ENCODE data around the gene SLC27A4. TPM values are rescaled to one million over a fixed set of nuclear protein-coding genes. Genes with fewer than 3 reads are reported as not detected.
A peak's percentile ranks its signal among the peaks of the same experiment; 100 is the strongest.

The SLC27A4 gene
- total and polyA plus RNA-seq, 2 of the 13 experiments (the other 11 are each of a cell fraction or from before 2014, with no cell fraction given) = 10.6 to 18.8 TPM

GRCh38 chr9:128361986-128362646, 21.8 kb downstream of the SLC27A4 start (continued):
- no peak for TF ChIP-seq ZNF317 (CRISPR knock-in tag; IDR thresholded peaks at IDR 0.05)
- TF ChIP-seq DRAP1 (CRISPR knock-in tag; IDR thresholded peaks at IDR 0.05) = no peak
- TF ChIP-seq NFIB (CRISPR knock-in tag; IDR thresholded peaks at IDR 0.05; ENCODE audit: borderline replicate concordance) = no peak
- TF ChIP-seq HNRNPH1 (optimal IDR thresholded peaks at IDR 0.05; ENCODE audit: low read depth, low read length) = no peak
- TF ChIP-seq RFXAP (CRISPR knock-in tag; IDR thresholded peaks at IDR 0.05; ENCODE audit: borderline replicate concordance) = peak; percentile 42; the same call in 1 of the 2 replicates
- TF ChIP-seq EP300 (IDR thresholded peaks at IDR 0.05; ENCODE audit: low read depth in 2 of 2, low read length in 2 of 2) = no peak
- no peak for TF ChIP-seq EP300 (CRISPR knock-in tag; IDR thresholded peaks at IDR 0.05; ENCODE audit: borderline replicate concordance)
- no peak for TF ChIP-seq ZNF639 (CRISPR knock-in tag; conservative IDR thresholded peaks at IDR 0.05)
- TF ChIP-seq, protein P1, sequence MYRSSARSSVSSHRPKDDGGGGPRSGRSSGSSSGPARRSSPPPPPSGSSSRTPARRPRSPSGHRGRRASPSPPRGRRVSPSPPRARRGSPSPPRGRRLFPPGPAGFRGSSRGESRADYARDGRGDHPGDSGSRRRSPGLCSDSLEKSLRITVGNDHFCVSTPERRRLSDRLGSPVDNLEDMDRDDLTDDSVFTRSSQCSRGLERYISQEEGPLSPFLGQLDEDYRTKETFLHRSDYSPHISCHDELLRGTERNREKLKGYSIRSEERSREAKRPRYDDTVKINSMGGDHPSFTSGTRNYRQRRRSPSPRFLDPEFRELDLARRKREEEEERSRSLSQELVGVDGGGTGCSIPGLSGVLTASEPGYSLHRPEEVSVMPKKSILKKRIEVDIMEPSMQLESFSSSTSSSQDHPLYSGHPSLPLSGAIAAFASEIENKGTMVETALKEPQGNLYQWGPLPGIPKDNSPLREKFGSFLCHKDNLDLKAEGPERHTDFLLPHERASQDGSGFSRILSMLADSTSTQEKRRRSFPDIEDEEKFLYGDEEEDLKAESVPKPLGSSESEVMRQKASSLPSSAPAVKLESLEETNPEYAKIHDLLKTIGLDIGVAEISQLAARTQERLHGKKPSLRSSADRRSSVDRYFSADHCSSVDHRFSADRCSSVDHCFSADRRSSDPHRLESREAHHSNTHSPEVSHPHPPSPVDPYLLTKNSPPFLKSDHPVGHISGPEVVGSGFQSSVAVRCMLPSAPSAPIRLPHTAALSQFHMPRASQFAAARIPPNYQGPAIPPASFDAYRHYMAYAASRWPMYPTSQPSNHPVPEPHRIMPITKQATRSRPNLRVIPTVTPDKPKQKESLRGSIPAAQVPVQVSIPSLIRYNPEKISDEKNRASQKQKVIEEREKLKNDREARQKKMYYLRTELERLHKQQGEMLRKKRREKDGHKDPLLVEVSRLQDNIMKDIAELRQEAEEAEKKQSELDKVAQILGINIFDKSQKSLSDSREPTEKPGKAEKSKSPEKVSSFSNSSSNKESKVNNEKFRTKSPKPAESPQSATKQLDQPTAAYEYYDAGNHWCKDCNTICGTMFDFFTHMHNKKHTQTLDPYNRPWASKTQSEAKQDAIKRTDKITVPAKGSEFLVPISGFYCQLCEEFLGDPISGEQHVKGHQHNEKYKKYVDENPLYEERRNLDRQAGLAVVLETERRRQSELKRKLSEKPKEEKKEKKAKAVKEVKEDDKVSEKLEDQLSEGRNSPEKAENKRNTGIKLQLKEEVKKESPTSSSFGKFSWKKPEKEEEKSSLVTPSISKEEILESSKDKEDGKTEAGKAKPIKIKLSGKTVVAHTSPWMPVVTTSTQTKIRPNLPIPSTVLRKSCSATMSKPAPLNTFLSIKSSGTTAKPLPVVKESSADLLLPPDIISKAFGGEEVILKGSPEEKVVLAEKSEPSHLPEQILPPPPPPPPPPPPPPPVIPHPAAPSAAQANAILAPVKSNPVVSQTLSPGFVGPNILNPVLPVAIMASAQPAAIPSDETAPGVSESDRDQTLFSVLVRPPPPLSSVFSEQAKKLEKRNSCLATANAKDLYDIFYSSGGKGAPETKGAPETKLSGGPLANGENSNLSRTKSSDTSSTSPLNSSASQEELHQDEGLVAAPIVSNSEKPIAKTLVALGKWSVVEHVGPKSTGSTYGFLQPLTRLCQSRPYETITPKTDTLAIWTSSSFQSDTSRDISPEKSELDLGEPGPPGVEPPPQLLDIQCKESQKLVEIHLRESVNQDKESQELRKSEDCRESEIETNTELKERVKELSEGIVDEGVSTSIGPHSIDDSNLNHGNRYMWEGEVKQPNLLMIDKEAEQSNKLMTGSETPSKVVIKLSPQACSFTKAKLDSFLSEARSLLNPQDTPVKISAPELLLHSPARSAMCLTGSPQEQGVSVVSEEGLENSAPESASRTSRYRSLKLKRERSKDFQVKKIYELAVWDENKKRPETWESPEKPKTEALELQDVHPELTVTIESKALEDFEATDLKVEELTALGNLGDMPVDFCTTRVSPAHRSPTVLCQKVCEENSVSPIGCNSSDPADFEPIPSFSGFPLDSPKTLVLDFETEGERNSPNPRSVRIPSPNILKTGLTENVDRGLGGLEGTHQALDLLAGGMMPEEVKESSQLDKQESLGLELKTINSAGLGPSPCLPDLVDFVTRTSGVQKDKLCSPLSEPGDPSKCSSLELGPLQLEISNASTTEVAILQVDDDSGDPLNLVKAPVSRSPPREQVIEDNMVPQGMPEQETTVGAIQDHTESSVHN (CRISPR knock-in tag; IDR thresholded peaks at IDR 0.05) = no peak
- TF ChIP-seq CENPX (CRISPR knock-in tag; IDR thresholded peaks at IDR 0.05) = no peak
- TF ChIP-seq, protein P2, sequence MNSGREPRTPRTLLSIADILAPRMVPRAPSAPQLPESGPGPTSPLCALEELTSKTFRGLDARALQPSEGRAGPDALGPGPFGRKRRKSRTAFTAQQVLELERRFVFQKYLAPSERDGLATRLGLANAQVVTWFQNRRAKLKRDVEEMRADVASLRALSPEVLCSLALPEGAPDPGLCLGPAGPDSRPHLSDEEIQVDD (CRISPR knock-in tag; IDR thresholded peaks at IDR 0.05; ENCODE audit: borderline replicate concordance) = no peak
- TF ChIP-seq STAG1 (CRISPR knock-in tag; IDR thresholded peaks at IDR 0.05) = peak; percentile 95
- 0 out of 2 replicates have a peak, but pooled peaks have one; percentile 50 for TF ChIP-seq ZNF619 (CRISPR knock-in tag; IDR thresholded peaks at IDR 0.05)
- TF ChIP-seq ZNF3 (CRISPR knock-in tag; IDR thresholded peaks at IDR 0.05) = no peak
- TF ChIP-seq SP140L (CRISPR knock-in tag; IDR thresholded peaks at IDR 0.05; ENCODE audit: borderline replicate concordance) = no peak
- TF ChIP-seq ZNF552 (CRISPR knock-in tag; IDR thresholded peaks at IDR 0.05; ENCODE audit: borderline replicate concordance) = no peak
- TF ChIP-seq NCOA2 (CRISPR knock-in tag; IDR thresholded peaks at IDR 0.05) = no peak
- TF ChIP-seq MXD1 (CRISPR knock-in tag; IDR thresholded peaks at IDR 0.05) = 0 out of 2 replicates have a peak, but pooled peaks have one; percentile 35
- no peak for TF ChIP-seq KDM6A (CRISPR knock-in tag; IDR thresholded peaks at IDR 0.05; ENCODE audit: low read depth)
